Measurements from ENCODE around the gene HCN1. TPM values are rescaled to one million over a fixed set of nuclear protein-coding genes. Genes with fewer than 3 reads are reported as not detected.
"Not testable (repeated sequence)": the region's sequence is repeated elsewhere in the genome, so short reads cannot be mapped to it uniquely, and the experiment has no call there.

Gene HCN1
- total and polyA plus RNA-seq, 7 donors: 0.20 to 0.36 (median 0.29) TPM; not detected in 3

- Histone ChIP-seq H3K9me3 (no peaks in the 10 kb centered on the region), H3K36me3 (ENCODE audit: insufficient read depth in 1 of 2, low read depth in 1 of 2) (no peaks in the 10 kb centered on the region), H3K27ac (peak overlapping the region; percentile 59), H3K4me3 (peak overlapping the region; percentile 36), H3K27me3 (ENCODE audit: insufficient read depth in 3 of 3, low read length in 2 of 3) (no peaks in the 10 kb centered on the region), H3K4me1 (peaks cover 18% of the 10 kb centered on the region)
- intact Hi-C loops (cut with DNase I): loop anchor here in 1 of 2 donors (10.0 kb wide), 1 partner anchor 60 kb away; no protein-coding TSS in a partner anchor
- peak; percentile 79 to 97 (median 92) for ATAC-seq
- TF ChIP-seq CTCF (IDR thresholded peaks at IDR 0.05): no peak
- 14 to 42% (median 21%) methylated on average over 1 of the region's 1 CpG for WGBS, 3 donors
- DNase-seq: no peak
These were observed 361.2 kb downstream of the HCN1 start for GRCh38 chr5:45334939-45335338.

GRCh38 chr5:45312627-45313026 lies 383.6 kb downstream of the HCN1 start:
- 81 to 85% (median 85%) methylated on average over 7 to 8 of the region's 8 CpGs for WGBS, 3 donors
- H3K27ac ChIP-seq; H3K36me3 ChIP-seq (ENCODE audit: insufficient read depth in 1 of 2, low read depth in 1 of 2); ATAC-seq; H3K9me3 ChIP-seq; H3K4me3 ChIP-seq; H3K27me3 ChIP-seq (ENCODE audit: insufficient read depth in 3 of 3, low read length in 2 of 3); intact Hi-C loops (cut with DNase I); DNase-seq; H3K4me1 ChIP-seq: not testable (repeated sequence)

- Histone ChIP-seq H3K4me1 (no peaks in the 10 kb centered on the region), H3K9me3 (no peaks in the 10 kb centered on the region), H3K36me3 (ENCODE audit: insufficient read depth in 1 of 2, low read depth in 1 of 2) (no peaks in the 10 kb centered on the region), H3K4me3 (no peak overlapping the region), H3K27ac (no peak overlapping the region), H3K27me3 (ENCODE audit: insufficient read depth in 3 of 3, low read length in 2 of 3) (no peaks in the 10 kb centered on the region)
- no peak for DNase-seq
- intact Hi-C loops (cut with DNase I): no loop called here
- no peak for TF ChIP-seq CTCF (IDR thresholded peaks at IDR 0.05)
- no peak for ATAC-seq
- WGBS, 3 donors: 78 to 89% (median 86%) methylated on average over 2 of the region's 2 CpGs
These were observed 400.9 kb downstream of the HCN1 start for GRCh38 chr5:45295231-45295630.

- intact Hi-C loops (cut with DNase I): no loop called here
- no peaks in the 10 kb centered on the region for H3K27me3 ChIP-seq (ENCODE audit: insufficient read depth in 3 of 3, low read length in 2 of 3)
- H3K4me1 ChIP-seq: no peaks in the 10 kb centered on the region
- DNase-seq (no peak), ATAC-seq (no peak)
- H3K27ac ChIP-seq: no peak overlapping the region
- no peak overlapping the region for H3K4me3 ChIP-seq
- TF ChIP-seq CTCF (IDR thresholded peaks at IDR 0.05): no peak
- 86 to 94% (median 90%) methylated on average over 1 of the region's 1 CpG for WGBS, 3 donors
- no peaks in the 10 kb centered on the region for H3K9me3 ChIP-seq
- no peaks in the 10 kb centered on the region for H3K36me3 ChIP-seq (ENCODE audit: insufficient read depth in 1 of 2, low read depth in 1 of 2)
These were observed 407.4 kb downstream of the HCN1 start for GRCh38 chr5:45288746-45289145.

- no peaks in the 10 kb centered on the region for H3K9me3 ChIP-seq
- DNase-seq: no peak
- no peaks in the 10 kb centered on the region for H3K36me3 ChIP-seq (ENCODE audit: insufficient read depth in 1 of 2, low read depth in 1 of 2)
- no peak for ATAC-seq
- H3K4me3 ChIP-seq: no peak overlapping the region
- intact Hi-C loops (cut with DNase I): no loop called here
- no peaks in the 10 kb centered on the region for H3K27me3 ChIP-seq (ENCODE audit: insufficient read depth in 3 of 3, low read length in 2 of 3)
- H3K4me1 ChIP-seq: no peaks in the 10 kb centered on the region
- WGBS, 3 donors: 75 to 84% (median 82%) methylated on average over 1 of the region's 1 CpG
- TF ChIP-seq CTCF (IDR thresholded peaks at IDR 0.05): no peak
- no peak overlapping the region for H3K27ac ChIP-seq
These were observed 411.7 kb downstream of the HCN1 start for GRCh38 chr5:45284436-45284835.

All from psoas muscle (tissue), 8 donors.